ENCODE measurements around the gene EFR3B. TPM values are rescaled to one million over a fixed set of nuclear protein-coding genes. Genes with fewer than 3 reads are reported as not detected.

The EFR3B gene
- total and polyA plus RNA-seq, 10 of the 15 experiments (the other 5 are each of a cell fraction or from before 2014, with no cell fraction given) = 0.12 to 3.9 (median 1.8) TPM

- TF ChIP-seq, protein P1, sequence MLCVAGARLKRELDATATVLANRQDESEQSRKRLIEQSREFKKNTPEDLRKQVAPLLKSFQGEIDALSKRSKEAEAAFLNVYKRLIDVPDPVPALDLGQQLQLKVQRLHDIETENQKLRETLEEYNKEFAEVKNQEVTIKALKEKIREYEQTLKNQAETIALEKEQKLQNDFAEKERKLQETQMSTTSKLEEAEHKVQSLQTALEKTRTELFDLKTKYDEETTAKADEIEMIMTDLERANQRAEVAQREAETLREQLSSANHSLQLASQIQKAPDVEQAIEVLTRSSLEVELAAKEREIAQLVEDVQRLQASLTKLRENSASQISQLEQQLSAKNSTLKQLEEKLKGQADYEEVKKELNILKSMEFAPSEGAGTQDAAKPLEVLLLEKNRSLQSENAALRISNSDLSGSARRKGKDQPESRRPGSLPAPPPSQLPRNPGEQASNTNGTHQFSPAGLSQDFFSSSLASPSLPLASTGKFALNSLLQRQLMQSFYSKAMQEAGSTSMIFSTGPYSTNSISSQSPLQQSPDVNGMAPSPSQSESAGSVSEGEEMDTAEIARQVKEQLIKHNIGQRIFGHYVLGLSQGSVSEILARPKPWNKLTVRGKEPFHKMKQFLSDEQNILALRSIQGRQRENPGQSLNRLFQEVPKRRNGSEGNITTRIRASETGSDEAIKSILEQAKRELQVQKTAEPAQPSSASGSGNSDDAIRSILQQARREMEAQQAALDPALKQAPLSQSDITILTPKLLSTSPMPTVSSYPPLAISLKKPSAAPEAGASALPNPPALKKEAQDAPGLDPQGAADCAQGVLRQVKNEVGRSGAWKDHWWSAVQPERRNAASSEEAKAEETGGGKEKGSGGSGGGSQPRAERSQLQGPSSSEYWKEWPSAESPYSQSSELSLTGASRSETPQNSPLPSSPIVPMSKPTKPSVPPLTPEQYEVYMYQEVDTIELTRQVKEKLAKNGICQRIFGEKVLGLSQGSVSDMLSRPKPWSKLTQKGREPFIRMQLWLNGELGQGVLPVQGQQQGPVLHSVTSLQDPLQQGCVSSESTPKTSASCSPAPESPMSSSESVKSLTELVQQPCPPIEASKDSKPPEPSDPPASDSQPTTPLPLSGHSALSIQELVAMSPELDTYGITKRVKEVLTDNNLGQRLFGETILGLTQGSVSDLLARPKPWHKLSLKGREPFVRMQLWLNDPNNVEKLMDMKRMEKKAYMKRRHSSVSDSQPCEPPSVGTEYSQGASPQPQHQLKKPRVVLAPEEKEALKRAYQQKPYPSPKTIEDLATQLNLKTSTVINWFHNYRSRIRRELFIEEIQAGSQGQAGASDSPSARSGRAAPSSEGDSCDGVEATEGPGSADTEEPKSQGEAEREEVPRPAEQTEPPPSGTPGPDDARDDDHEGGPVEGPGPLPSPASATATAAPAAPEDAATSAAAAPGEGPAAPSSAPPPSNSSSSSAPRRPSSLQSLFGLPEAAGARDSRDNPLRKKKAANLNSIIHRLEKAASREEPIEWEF (IDR thresholded peaks at IDR 0.05; ENCODE audit: insufficient replicate concordance, low read depth, low read length) = no peak
- TF ChIP-seq BCL11A (IDR thresholded peaks at IDR 0.05; ENCODE audit: low read depth, low read length) (no peak), CREM (IDR thresholded peaks at IDR 0.05; ENCODE audit: low read depth) (no peak)
Observed at GRCh38 chr2:25025229-25026007, 16.5 kb upstream of the EFR3B start (continued).

GRCh38 chr2:25026008-25026530 lies 15.8 kb upstream of the EFR3B start:
- WGBS (ENCODE audit: insufficient coverage, insufficient replicate concordance, low lambda C conversion rate, missing lambda C conversion rate) = 68% methylated on average over 9 of the region's 9 CpGs
- TF ChIP-seq PRDM15 (CRISPR knock-in tag; IDR thresholded peaks at IDR 0.05) (no peak), POU2F2 (IDR thresholded peaks at IDR 0.05; ENCODE audit: borderline replicate concordance, low read depth, low read length) (no peak), BRCA1 (IDR thresholded peaks at IDR 0.05; ENCODE audit: low read depth, low read length) (no peak), NFYB (IDR thresholded peaks at IDR 0.05; ENCODE audit: insufficient read depth, low read depth, low read length) (no peak), ZSCAN29 (IDR thresholded peaks at IDR 0.05) (no peak), GABPA (IDR thresholded peaks at IDR 0.05; ENCODE audit: low read depth) (no peak), SPI1 (IDR thresholded peaks at IDR 0.05; ENCODE audit: borderline replicate concordance, insufficient read depth, low read depth, low read length) (no peak), ZNF622 (IDR thresholded peaks at IDR 0.05) (no peak), HDAC2 (IDR thresholded peaks at IDR 0.05) (no peak)

More at GRCh38 chr2:25026008-25026530, 15.8 kb upstream of the EFR3B start:
- H3K9ac ChIP-seq (ENCODE audit: control insufficient read depth, insufficient read depth, low read length) = no peak overlapping the region
- H3K36me3 ChIP-seq (ENCODE audit: control insufficient read depth in 2 of 2, insufficient read depth in 2 of 2, low read length in 1 of 2) = no peaks in the 10 kb centered on the region
- H3K79me2 ChIP-seq (ENCODE audit: control insufficient read depth, insufficient read depth, low read length) = no peaks in the 10 kb centered on the region
- H3K4me2 ChIP-seq (ENCODE audit: control insufficient read depth, insufficient read depth) = no peak overlapping the region
- H3K9me3 ChIP-seq (replicated peaks; ENCODE audit: control insufficient read depth, insufficient read depth, low read length) = no peaks in the 10 kb centered on the region
- no peaks in the 10 kb centered on the region for H3K4me1 ChIP-seq (ENCODE audit: control insufficient read depth, insufficient read depth, low read length)
- CTCF ChIA-PET = interaction anchor here (0.6 kb wide), 1 partner anchor 118 kb away, joined by 3 read pairs; no protein-coding TSS in a partner anchor
- H2AFZ ChIP-seq (ENCODE audit: control insufficient read depth, low read depth, low read length) = no peak overlapping the region
- FAIRE-seq = no peak
- in situ Hi-C loops (cut with MboI) (no loop called here), intact Hi-C loops (cut with micrococcal nuclease; ENCODE audit: unreplicated experiment) (no loop called here)
- no peaks in the 10 kb centered on the region; a peak in 1 of 4 replicates for H3K27me3 ChIP-seq (replicated peaks in 1 of 2; ENCODE audit: control insufficient read depth in 2 of 2, insufficient read depth in 2 of 2, low read length in 1 of 2)
- SMC1A ChIA-PET (ENCODE audit: uncharacterized antibody, unreplicated experiment) = no interaction called here
- BruUV-seq (replicated peaks) = no TSS peak
- no peak overlapping the region for H3K4me3 ChIP-seq
- POLR2A ChIA-PET = no interaction called here
- no peak for ATAC-seq
- no peak overlapping the region for H3K27ac ChIP-seq (ENCODE audit: control insufficient read depth, insufficient read depth)
- no peak for DNase-seq (ENCODE audit: low read depth, low spot score)
- RAD21 ChIA-PET (ENCODE audit: unreplicated experiment) = no interaction called here
- H4K20me1 ChIP-seq (ENCODE audit: control insufficient read depth, insufficient read depth) = no peaks in the 10 kb centered on the region
